SKM-1 (cell line): ENCODE measurements around the gene PARVG.
"Not testable (repeated sequence)": the region's sequence is repeated elsewhere in the genome, so short reads cannot be mapped to it uniquely, and the experiment has no call there.

ENCODE experiments used
- DNase-seq: peaks from one replicate; lab custom pipeline; 2025; ENCODE audit not compliant: unreplicated experiment; lab: John Stamatoyannopoulos, UW

PARVG gene

GRCh38 chr22:44211946-44212930 is 31.5 kb downstream of the PARVG start:
- no peak for DNase-seq

- DNase-seq: no peak
These were observed 32.2 kb downstream of the PARVG start for GRCh38 chr22:44212936-44213335.

DNA sequence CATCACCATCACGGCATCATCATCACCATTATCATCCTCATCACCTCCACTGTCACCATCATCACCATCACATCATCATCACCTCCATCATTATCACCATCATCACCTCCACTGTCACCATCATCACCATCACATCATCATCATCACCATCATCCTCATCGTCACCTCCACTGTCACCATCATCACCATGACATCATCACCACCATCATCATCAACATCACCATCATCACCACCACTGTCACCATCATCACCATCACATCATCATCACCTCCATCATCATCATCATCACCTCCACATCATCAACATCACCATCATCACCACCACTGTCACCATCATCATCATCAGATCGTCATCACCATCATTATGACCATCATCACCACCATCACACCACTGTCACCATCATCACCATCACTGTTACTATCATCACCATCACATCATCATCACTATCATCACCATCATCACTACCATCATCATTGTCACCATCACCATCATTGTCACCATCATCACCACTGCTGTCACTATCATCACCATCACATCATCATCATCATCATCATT is 32.8 kb downstream of the PARVG start:
- DNase-seq: no peak

DNA sequence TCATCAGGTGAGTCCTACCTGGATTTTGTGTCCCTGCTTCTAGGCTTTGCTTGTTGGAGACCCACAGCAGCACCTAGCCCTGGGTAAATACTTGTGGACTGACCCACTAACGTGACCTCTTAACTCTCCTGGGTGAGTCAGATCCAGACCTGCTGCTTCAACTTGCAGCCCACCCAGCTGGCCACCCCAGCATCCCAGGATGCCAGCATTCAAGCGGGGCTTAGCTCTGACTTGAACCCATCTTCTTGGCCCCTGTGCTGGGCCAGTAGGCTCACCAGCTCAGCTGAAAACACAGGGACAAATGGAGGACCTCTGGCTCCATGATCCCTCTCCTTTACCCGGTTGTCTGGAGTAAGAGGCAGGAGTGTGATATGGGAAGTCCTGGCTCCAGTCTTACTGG is 33.5 kb downstream of the PARVG start:
- no peak for DNase-seq

DNA sequence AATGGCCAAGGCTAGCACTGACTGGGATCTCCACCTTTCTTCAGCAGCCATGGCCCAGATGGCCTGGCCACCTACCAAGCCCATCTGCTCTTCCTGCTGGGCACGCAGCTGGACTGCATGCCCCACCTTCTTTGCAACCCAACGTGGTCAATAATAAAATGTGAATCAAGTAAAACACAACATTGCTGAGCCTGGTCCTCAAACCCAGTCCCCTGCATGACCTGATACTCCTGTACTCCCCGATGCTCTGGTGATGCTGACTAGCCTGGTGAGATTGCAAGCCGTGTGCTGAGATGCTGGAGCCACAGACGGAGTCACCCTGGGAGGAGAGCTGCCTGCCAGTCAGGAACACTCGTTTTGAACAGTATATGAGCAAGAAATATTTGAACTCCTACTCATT is 34.0 kb downstream of the PARVG start:
- DNase-seq: no peak

DNA sequence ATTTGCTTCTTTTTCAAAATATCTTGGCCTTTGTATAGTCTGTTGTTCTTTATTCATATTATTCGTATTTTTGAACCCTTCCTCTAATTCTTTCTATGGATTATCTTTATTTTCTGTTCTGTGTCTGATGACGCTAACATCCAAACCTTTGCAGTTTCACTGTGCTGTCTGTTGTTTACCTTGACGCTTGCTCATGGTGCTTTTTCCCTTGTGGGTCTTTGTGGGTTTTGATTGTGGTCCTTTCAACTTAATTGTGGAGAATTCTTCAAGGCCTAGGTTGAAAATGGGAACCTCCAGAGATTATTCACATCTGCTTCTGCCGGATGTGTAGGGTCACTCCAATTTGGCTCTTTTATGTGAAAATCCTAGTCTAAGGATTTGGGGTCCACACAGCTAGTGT is 34.6 kb downstream of the PARVG start:
- no peak for DNase-seq

DNA sequence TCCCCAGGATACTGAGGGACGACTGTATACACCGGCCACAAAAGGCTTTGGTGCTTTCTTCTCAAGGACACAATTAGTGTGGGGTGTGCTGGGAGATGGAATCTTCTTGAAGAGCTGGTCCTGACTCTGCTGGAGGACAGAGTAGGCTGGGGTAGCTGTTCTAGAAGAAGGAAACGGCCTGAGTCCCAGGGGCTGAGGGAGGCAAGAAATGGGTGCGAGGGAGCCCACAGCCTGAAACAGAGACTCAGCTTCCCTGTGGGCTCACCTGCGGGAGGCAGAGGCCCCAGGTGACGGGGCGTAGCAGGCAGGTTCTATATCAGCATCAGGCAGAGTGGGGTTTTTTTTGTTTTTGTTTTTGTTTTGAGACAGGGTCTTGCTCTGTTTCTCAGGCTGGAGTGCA is 36.6 kb downstream of the PARVG start:
- DNase-seq: no peak

DNA sequence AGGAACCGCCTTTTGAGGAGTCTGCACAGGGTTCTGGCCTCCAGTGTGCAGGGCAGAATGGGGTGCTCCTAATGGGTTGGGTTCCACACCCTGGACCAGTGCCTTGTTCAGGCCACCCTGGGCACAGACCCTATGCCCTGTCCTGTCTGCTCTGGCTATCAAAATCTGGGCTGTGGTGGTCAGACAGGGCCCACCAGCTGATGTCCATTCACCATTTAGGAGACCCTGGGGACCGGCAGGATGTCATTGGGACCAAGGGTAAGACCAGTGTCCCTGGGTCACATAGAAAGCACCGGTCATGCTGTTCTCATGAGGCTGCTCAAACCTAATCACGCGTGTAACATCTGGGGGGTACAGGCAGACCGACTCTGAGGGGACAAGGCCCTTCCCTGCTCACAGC is 37.3 kb downstream of the PARVG start:
- DNase-seq: no peak

GRCh38 chr22:44219101-44219870 is 38.6 kb downstream of the PARVG start:
- no peak for DNase-seq

DNA sequence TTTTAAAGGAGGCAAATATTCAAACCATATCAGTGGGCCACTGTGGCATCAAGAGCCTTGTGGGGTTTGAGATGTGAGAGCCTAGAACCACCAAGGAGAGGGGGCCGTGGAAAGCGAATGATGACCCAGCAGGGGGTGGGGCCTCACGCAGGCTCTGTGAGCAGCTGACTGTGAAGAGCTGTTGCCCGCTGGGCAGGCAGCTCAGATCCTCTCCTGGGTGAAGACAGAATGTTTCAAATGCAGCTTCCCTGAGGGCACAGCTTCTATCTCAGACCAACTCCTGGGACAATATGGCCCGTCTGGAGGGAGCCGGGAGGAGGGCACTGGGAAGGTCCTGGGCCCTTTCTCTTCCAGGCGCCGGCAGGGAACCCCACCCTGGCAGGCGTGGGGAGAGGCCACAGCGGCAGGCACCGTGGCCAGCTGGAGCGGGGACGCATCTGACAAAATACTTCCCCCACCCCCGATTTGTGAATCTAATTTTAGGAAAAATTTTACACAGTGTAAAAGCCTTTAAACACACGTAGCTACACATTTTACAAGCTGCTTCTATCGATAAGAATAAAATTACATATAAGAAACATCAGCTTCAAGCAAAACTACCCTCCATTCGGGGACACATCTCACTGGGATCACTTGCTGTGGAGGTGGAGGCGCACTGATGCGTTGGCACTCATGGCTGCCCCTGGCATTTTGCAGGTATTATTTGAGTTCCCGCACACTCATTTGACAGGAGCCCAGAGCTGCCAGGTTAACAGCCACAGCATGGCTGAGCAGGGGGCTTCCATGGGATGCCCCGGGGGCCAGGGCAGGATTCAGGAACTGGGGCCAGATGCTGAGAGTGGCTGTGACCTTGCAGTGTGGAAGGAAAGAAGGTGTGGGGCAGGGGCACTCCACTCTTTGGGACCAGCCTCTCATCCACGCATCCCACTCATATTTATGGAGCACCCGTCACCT is 40.3 kb downstream of the PARVG start:
- DNase-seq: no peak

GRCh38 chr22:44221710-44222475 is 41.2 kb downstream of the PARVG start:
- no peak for DNase-seq

- DNase-seq: no peak
These were observed 43.4 kb downstream of the PARVG start for GRCh38 chr22:44224166-44224565.

DNA sequence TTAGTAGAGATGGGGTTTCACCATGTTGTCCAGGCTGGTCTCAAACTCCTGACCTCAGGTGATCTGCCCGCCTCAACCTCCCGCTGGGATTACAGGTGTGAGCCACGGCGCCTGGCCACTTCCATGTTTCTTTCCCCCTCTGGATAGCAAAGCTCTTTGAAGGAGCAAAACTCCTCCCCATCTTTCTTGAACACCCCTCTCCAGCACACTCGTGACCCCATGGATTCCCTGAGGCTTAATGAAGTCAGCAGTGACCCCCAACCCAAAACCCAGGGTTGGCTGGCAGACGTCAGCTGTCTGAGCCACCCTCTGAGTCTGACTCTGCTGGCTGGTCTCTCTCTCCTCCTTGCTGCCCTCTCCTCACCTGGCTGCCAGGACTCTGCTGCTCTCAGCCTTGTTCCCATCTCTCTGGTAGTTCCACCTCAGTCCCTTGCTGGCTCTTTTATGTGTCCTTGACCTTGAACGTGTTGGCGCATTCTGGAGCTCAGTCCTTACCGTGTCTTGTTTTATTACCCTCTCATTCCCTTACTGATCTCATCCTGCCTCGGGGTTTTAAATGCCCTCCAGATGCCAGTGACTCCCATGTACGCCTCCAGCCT is 44.5 kb downstream of the PARVG start:
- no peak for DNase-seq

GRCh38 chr22:44225812-44226211 is 45.1 kb downstream of the PARVG start:
- DNase-seq: no peak

GRCh38 chr22:44229331-44229730 is 48.6 kb downstream of the PARVG start:
- DNase-seq: no peak

- DNase-seq: no peak
These were observed 49.1 kb downstream of the PARVG start for GRCh38 chr22:44229809-44230208.

DNA sequence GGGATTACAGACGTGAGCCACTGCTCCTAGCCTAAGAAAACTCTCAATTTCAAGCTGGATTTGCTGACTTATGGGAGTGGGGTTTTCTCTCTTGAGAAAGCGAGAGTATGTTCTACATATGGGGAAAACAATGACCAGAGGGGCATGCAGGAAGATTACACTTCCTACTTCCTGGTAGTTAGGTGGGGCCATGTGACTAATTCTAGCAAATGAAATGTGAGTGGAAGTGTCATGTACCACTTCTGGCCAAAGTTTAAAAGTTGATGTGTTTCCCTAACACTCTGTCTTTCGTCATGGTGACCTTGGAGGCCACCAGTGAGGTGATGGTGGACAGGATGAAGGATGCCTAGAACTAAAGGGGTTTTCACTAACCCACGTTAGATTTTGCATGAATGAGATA is 50.5 kb downstream of the PARVG start:
- DNase-seq: no peak

GRCh38 chr22:44234372-44234771 is 53.6 kb downstream of the PARVG start:
- not testable (repeated sequence) for DNase-seq

- no peak for DNase-seq
These were observed 56.6 kb downstream of the PARVG start for GRCh38 chr22:44237290-44237689.
